ENCODE data around the gene PTH1R. TPM values are rescaled to one million over a fixed set of nuclear protein-coding genes. Genes with fewer than 3 reads are reported as not detected.

The PTH1R gene
- polyA plus RNA-seq, 2 of the 4 experiments (the other 2 are of a cell fraction): 0.45 to 0.53 TPM

DNA sequence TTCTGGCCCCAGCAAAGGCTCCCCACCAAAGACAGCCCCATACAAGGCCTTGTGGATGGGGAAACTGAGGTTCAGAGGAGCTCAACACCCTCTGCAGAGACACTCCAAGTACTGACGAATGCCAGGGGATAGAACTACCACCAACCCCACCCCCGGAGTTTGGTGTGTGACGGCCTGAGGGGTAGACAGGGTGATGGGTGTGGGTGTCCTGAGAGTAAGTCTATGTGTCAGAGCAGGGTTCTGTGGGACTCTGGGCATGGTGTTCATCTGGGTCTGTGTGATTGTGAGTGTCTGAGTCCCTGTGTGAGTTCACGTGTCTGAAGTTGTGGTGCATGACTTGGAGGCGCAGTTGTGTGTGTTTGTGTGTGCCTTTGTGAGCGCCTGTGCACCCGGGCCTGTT lies 7.4 kb downstream of the PTH1R start:
- ChIA-PET CTCF (interaction anchor here (0.6 to 3.0 kb wide), 3 partner anchors 11 to 43 kb away, joined by 5 to 15 read pairs (median 11); no protein-coding TSS in a partner anchor), POLR2A (no interaction called here)
- DNase-seq (ENCODE audit: low read depth in 1 of 2, low spot score in 1 of 2) (no peak), FAIRE-seq (no peak), ATAC-seq (no peak)
- H3K4me1 ChIP-seq: 0 out of 3 replicates have a peak, but pooled peaks cover 4% of the 10 kb centered on the region
- WGBS (ENCODE audit: missing lambda C conversion rate): 92% methylated on average over 4 of the region's 7 CpGs
- no peaks in the 10 kb centered on the region for H3K9me3 ChIP-seq
- TF ChIP-seq JUNB (IDR thresholded peaks at IDR 0.05): no peak
- TF ChIP-seq CBX8 (IDR thresholded peaks at IDR 0.05): no peak
- TF ChIP-seq HEYL (CRISPR knock-in tag; IDR thresholded peaks at IDR 0.05): no peak
- no peak overlapping the region for H3K4me3 ChIP-seq
- no peak overlapping the region for H3K4me2 ChIP-seq
- no peak overlapping the region for H3K27ac ChIP-seq

DNA sequence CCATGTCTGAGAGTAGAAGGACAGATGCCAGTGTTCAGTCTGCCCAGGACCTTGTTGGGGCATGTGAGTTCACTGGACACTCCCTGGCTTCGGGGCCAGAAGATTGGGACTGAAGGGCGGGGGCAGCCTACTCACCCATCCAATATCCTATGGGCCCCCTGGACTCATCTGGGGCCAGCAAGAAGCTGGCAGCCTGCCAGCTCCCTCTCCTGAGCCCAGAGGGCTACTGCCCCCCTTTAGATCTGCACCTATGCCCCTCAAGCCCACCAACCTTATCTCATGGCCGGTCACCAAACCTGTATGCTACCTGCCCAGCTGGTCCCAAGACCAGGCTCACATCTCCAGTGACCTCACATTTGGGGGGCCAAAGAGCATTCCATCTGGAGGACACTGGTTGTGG lies 8.1 kb downstream of the PTH1R start:
- FAIRE-seq (no peak), DNase-seq (ENCODE audit: low read depth in 1 of 2, low spot score in 1 of 2) (no peak)
- POLR2A ChIA-PET: no interaction called here

DNA sequence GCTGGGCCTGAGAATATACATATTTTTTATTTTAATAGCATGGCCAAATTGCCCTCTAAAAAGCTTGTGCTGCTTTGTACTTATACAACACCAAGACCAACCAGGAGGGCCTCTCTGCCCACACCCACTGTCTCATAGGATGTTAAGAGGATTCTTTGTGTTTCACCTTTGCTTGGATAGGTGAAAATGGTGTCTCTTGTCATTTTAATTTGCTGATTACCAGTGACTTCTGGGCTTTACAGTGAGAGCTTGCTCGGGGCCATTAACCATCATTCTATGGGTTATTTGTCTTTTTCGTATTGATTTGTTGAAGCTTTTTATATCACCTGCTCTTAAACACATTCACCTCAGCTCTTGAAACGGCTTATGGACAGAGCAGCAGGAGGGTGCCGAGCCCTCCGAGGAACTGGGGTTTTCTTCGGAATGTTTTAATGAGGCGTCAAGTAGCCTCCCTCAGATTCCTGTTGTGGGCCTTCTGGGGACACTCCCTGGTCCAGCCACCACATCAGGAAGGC lies 10.5 kb downstream of the PTH1R start:
- no peak for ATAC-seq
- ChIA-PET POLR2A (no interaction called here), CTCF (no interaction called here)
- peaks cover 8% of the 10 kb centered on the region; the same call in 1 of the 3 replicates for H3K4me1 ChIP-seq
- no peak overlapping the region for H3K4me2 ChIP-seq
- no peak for FAIRE-seq
- no peaks in the 10 kb centered on the region for H3K9me3 ChIP-seq
- H3K27ac ChIP-seq: no peak overlapping the region
- H3K4me3 ChIP-seq: no peak overlapping the region
- no peak for DNase-seq (ENCODE audit: low read depth in 1 of 2, low spot score in 1 of 2)
- 68% methylated on average over 6 of the region's 7 CpGs for WGBS (ENCODE audit: missing lambda C conversion rate)
- TF ChIP-seq KDM1A (IDR thresholded peaks at IDR 0.05; ENCODE audit: low read depth): no peak
- no peak for TF ChIP-seq ESRRA (IDR thresholded peaks at IDR 0.05; ENCODE audit: borderline replicate concordance, low read length)
- no peak for TF ChIP-seq RNF2 (IDR thresholded peaks at IDR 0.05; ENCODE audit: borderline replicate concordance, low read depth)
- TF ChIP-seq, protein P1, sequence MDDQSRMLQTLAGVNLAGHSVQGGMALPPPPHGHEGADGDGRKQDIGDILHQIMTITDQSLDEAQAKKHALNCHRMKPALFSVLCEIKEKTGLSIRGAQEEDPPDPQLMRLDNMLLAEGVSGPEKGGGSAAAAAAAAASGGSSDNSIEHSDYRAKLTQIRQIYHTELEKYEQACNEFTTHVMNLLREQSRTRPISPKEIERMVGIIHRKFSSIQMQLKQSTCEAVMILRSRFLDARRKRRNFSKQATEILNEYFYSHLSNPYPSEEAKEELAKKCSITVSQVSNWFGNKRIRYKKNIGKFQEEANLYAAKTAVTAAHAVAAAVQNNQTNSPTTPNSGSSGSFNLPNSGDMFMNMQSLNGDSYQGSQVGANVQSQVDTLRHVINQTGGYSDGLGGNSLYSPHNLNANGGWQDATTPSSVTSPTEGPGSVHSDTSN (IDR thresholded peaks at IDR 0.05): no peak
- TF ChIP-seq JUNB (IDR thresholded peaks at IDR 0.05): no peak
- TF ChIP-seq SREBF2 (IDR thresholded peaks at IDR 0.05): no peak
- no peak for TF ChIP-seq CBX8 (IDR thresholded peaks at IDR 0.05)
- TF ChIP-seq, protein P2, sequence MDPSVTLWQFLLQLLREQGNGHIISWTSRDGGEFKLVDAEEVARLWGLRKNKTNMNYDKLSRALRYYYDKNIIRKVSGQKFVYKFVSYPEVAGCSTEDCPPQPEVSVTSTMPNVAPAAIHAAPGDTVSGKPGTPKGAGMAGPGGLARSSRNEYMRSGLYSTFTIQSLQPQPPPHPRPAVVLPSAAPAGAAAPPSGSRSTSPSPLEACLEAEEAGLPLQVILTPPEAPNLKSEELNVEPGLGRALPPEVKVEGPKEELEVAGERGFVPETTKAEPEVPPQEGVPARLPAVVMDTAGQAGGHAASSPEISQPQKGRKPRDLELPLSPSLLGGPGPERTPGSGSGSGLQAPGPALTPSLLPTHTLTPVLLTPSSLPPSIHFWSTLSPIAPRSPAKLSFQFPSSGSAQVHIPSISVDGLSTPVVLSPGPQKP (IDR thresholded peaks at IDR 0.05; ENCODE audit: low read depth, low read length): no peak
- no peak for TF ChIP-seq ZNF302 (CRISPR knock-in tag; IDR thresholded peaks at IDR 0.05)
- no peak for TF ChIP-seq GATA3 (IDR thresholded peaks at IDR 0.05; ENCODE audit: borderline replicate concordance)
- no peak for TF ChIP-seq JUN (IDR thresholded peaks at IDR 0.05)
- TF ChIP-seq, protein P3, sequence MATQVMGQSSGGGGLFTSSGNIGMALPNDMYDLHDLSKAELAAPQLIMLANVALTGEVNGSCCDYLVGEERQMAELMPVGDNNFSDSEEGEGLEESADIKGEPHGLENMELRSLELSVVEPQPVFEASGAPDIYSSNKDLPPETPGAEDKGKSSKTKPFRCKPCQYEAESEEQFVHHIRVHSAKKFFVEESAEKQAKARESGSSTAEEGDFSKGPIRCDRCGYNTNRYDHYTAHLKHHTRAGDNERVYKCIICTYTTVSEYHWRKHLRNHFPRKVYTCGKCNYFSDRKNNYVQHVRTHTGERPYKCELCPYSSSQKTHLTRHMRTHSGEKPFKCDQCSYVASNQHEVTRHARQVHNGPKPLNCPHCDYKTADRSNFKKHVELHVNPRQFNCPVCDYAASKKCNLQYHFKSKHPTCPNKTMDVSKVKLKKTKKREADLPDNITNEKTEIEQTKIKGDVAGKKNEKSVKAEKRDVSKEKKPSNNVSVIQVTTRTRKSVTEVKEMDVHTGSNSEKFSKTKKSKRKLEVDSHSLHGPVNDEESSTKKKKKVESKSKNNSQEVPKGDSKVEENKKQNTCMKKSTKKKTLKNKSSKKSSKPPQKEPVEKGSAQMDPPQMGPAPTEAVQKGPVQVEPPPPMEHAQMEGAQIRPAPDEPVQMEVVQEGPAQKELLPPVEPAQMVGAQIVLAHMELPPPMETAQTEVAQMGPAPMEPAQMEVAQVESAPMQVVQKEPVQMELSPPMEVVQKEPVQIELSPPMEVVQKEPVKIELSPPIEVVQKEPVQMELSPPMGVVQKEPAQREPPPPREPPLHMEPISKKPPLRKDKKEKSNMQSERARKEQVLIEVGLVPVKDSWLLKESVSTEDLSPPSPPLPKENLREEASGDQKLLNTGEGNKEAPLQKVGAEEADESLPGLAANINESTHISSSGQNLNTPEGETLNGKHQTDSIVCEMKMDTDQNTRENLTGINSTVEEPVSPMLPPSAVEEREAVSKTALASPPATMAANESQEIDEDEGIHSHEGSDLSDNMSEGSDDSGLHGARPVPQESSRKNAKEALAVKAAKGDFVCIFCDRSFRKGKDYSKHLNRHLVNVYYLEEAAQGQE (IDR thresholded peaks at IDR 0.05): no peak
- TF ChIP-seq, protein P4, sequence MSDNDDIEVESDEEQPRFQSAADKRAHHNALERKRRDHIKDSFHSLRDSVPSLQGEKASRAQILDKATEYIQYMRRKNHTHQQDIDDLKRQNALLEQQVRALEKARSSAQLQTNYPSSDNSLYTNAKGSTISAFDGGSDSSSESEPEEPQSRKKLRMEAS (IDR thresholded peaks at IDR 0.05): no peak
- TF ChIP-seq NR3C1 (IDR thresholded peaks at IDR 0.05): no peak
- no peak for TF ChIP-seq CHD2 (IDR thresholded peaks at IDR 0.05; ENCODE audit: low read length, partially characterized antibody)
- TF ChIP-seq HDAC2 (IDR thresholded peaks at IDR 0.05): no peak

More for the DNA sequence above, 8.1 kb downstream of the PTH1R start:
- H3K27ac ChIP-seq: no peak overlapping the region
- TF ChIP-seq, protein P5, sequence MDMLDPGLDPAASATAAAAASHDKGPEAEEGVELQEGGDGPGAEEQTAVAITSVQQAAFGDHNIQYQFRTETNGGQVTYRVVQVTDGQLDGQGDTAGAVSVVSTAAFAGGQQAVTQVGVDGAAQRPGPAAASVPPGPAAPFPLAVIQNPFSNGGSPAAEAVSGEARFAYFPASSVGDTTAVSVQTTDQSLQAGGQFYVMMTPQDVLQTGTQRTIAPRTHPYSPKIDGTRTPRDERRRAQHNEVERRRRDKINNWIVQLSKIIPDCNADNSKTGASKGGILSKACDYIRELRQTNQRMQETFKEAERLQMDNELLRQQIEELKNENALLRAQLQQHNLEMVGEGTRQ (IDR thresholded peaks at IDR 0.05): no peak
- TF ChIP-seq, protein P6, sequence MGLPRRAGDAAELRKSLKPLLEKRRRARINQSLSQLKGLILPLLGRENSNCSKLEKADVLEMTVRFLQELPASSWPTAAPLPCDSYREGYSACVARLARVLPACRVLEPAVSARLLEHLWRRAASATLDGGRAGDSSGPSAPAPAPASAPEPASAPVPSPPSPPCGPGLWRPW (IDR thresholded peaks at IDR 0.05): no peak
- TF ChIP-seq CBX8 (IDR thresholded peaks at IDR 0.05) (no peak), RFX5 (IDR thresholded peaks at IDR 0.05) (no peak), KDM5A (IDR thresholded peaks at IDR 0.05) (no peak), HOXB5 (CRISPR knock-in tag; IDR thresholded peaks at IDR 0.05) (no peak), TP53 (CRISPR knock-in tag; IDR thresholded peaks at IDR 0.05) (no peak), RCOR1 (IDR thresholded peaks at IDR 0.05; ENCODE audit: low read depth, low read length) (no peak), ZC3H11A (IDR thresholded peaks at IDR 0.05) (no peak), ZFP36 (IDR thresholded peaks at IDR 0.05; ENCODE audit: borderline replicate concordance, partially characterized antibody) (no peak)
- TF ChIP-seq, protein P7, sequence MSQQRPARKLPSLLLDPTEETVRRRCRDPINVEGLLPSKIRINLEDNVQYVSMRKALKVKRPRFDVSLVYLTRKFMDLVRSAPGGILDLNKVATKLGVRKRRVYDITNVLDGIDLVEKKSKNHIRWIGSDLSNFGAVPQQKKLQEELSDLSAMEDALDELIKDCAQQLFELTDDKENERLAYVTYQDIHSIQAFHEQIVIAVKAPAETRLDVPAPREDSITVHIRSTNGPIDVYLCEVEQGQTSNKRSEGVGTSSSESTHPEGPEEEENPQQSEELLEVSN (IDR thresholded peaks at IDR 0.05; ENCODE audit: borderline replicate concordance, low read depth): no peak
- TF ChIP-seq, protein P4 (IDR thresholded peaks at IDR 0.05): no peak
- TF ChIP-seq, protein P1 (IDR thresholded peaks at IDR 0.05): no peak
- H3K4me1 ChIP-seq: 0 out of 3 replicates have a peak, but pooled peaks cover 4% of the 10 kb centered on the region
- H3K4me3 ChIP-seq: no peak overlapping the region
- H3K4me2 ChIP-seq: no peak overlapping the region
- no peaks in the 10 kb centered on the region for H3K9me3 ChIP-seq
- no CpG with 5 or more reads among the region's 3 CpGs for WGBS (ENCODE audit: missing lambda C conversion rate)
- CTCF ChIA-PET: interaction anchor here (1.6 to 3.0 kb wide), 3 partner anchors 10 to 397 kb away, joined by 3 to 15 read pairs (median 11); no protein-coding TSS in a partner anchor
- ATAC-seq: no peak
